Stomach (tissue), 4 donors: ENCODE measurements around the gene HEBP1.

Experiments
- EP300 ChIP-seq: sonication (generic); formaldehyde crosslinking; IDR thresholded peaks from one replicate; pipeline ENCODE4 v1.6.1; 2017; ENCODE audit warnings: antibody characterized with exemption
- TF ChIP-seq, protein P1 (sequence below), 7 experiments: fragments of 450-650 bp in 4 of 7; fragments of 200-600 bp in 3 of 7; sonication (generic) in 3 of 7; IDR thresholded peaks; one replicate each; pipeline ENCODE4 v1.5.1; 2016 to 2019; ENCODE audit warnings: antibody characterized with exemption in 7 of 7, control low read depth in 2 of 7, mild to moderate bottlenecking in 1 of 7

- TF ChIP-seq, protein P1, sequence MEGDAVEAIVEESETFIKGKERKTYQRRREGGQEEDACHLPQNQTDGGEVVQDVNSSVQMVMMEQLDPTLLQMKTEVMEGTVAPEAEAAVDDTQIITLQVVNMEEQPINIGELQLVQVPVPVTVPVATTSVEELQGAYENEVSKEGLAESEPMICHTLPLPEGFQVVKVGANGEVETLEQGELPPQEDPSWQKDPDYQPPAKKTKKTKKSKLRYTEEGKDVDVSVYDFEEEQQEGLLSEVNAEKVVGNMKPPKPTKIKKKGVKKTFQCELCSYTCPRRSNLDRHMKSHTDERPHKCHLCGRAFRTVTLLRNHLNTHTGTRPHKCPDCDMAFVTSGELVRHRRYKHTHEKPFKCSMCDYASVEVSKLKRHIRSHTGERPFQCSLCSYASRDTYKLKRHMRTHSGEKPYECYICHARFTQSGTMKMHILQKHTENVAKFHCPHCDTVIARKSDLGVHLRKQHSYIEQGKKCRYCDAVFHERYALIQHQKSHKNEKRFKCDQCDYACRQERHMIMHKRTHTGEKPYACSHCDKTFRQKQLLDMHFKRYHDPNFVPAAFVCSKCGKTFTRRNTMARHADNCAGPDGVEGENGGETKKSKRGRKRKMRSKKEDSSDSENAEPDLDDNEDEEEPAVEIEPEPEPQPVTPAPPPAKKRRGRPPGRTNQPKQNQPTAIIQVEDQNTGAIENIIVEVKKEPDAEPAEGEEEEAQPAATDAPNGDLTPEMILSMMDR (IDR thresholded peaks at IDR 0.05) = no peak
- TF ChIP-seq EP300 = no peak
Measured at GRCh38 chr12:13042666-13043230, 42.7 kb upstream of the HEBP1 start.
